Smooth muscle cell (in vitro differentiated cells): ENCODE measurements around the gene WWC2. TPM values are rescaled to one million over a fixed set of nuclear protein-coding genes. Genes with fewer than 3 reads are reported as not detected.

Experiments used
- DNase-seq: peaks from one replicate; lab custom pipeline; 2025; ENCODE audit not compliant: unreplicated experiment; lab: John Stamatoyannopoulos, UW
- H2AFZ ChIP-seq: fragments of 200-600 bp; sonication (generic); 2 replicates; pipeline ENCODE4 v1.6.0; 2016; ENCODE audit warnings: antibody characterized with exemption, low read depth, mild to moderate bottlenecking
- H3F3A ChIP-seq: fragments of 200-600 bp; sonication (generic); 2 replicates; pipeline ENCODE4 v1.6.0; 2017; ENCODE audit warnings: antibody characterized with exemption, low read depth
- H3K27ac ChIP-seq: fragments of 200-600 bp; sonication (generic); 2 replicates; pipeline ENCODE4 v1.5.1; 2016; ENCODE audit warnings: low read depth, mild to moderate bottlenecking
- H3K27me3 ChIP-seq: fragments of 200-600 bp; sonication (generic); 2 replicates; pipeline ENCODE4 v1.6.1; 2016; ENCODE audit warnings: low read depth, mild to moderate bottlenecking
- H3K36me3 ChIP-seq: fragments of 200-600 bp; sonication (generic); 2 replicates; pipeline ENCODE4 v1.5.1; 2016; ENCODE audit warnings: low read depth
- H3K4me1 ChIP-seq: fragments of 200-600 bp; sonication (generic); 2 replicates; pipeline ENCODE4 v1.5.1; 2016; ENCODE audit warnings: low read depth
- H3K4me2 ChIP-seq: fragments of 200-600 bp; sonication (generic); 2 replicates; pipeline ENCODE4 v1.6.0; 2016; ENCODE audit warnings: mild to moderate bottlenecking
- H3K4me3 ChIP-seq: fragments of 200-600 bp; sonication (generic); 2 replicates; pipeline ENCODE4 v1.5.1; 2016; ENCODE audit warnings: mild to moderate bottlenecking
- H3K79me2 ChIP-seq: fragments of 200-600 bp; sonication (generic); 2 replicates; pipeline ENCODE4 v1.6.0; 2016; ENCODE audit warnings: low read depth, mild to moderate bottlenecking
- H3K9ac ChIP-seq: fragments of 200-600 bp; sonication (generic); 2 replicates; pipeline ENCODE4 v1.6.0; 2016; ENCODE audit warnings: low read depth
- H3K9me3 ChIP-seq: fragments of 200-600 bp; sonication (generic); replicated peaks from 2 replicates; pipeline ENCODE4 v1.5.1; 2016; ENCODE audit warnings: low read depth
- H4K20me1 ChIP-seq: fragments of 200-600 bp; sonication (generic); 2 replicates; pipeline ENCODE4 v1.6.0; 2016; ENCODE audit warnings: low read depth
- WGBS: methylation state at CpG from one replicate; pipeline ENCODE4 v1.1.7; 2016; ENCODE audit warnings: low lambda C conversion rate; 5-methylcytosine and 5-hydroxymethylcytosine counted together
- polyA plus RNA-seq: library from polyadenylated mRNA; unstranded; fragments of >200 nt; fragmentation: Nextera tagmentation; extraction: Ambion mirVana; gene quantifications from 2 replicates; pipeline ENCODE4 v1.2.1, GENCODE V29; 2016
- total RNA-seq: library from RNA; depleted of rRNA; stranded (reverse); fragments of >200 nt; gene quantifications from 2 replicates; pipeline ENCODE4 v1.2.3, GENCODE V29; 2014
- TF ChIP-seq, protein P1 (sequence below): fragments of 200-600 bp; sonication (generic); IDR thresholded peaks from 2 replicates; pipeline ENCODE4 v1.5.1; 2017; ENCODE audit warnings: borderline replicate concordance, mild to moderate bottlenecking, antibody characterized with exemption; ENCODE audit not compliant: insufficient read depth, poor library complexity, severe bottlenecking

The WWC2 gene
- total and polyA plus RNA-seq, 2 experiments from 2014 or later: 11.2 to 13.5 TPM

DNA sequence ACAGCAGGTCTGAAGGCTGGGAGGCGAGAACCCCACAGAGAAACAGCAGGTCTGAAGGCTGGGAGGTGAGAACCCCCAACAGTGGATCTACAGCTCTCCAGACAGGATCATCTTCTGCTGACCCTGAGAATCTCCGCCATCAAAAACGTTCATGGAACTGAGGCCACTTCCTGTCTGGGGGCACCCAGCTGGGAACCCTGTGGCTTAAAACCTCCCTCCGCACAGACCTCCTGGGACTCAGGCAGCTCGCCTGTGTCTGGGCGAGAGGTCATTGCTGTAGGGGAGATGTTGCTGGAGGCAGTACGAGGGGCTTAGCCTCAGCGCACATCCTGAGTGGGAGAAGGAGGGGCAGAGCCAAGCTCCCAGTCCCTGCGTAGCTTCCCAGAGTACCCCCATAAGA lies 238.3 kb downstream of the WWC2 start:
- Histone ChIP-seq H3K27me3 (no peaks in the 10 kb centered on the region), H3K36me3 (no peaks in the 10 kb centered on the region), H2AFZ (no peak overlapping the region), H3K27ac (no peak overlapping the region), H3K4me3 (no peak overlapping the region), H3K9me3 (no peaks in the 10 kb centered on the region), H3K79me2 (no peaks in the 10 kb centered on the region), H3K4me1 (peaks cover 12% of the 10 kb centered on the region), H4K20me1 (no peaks in the 10 kb centered on the region), H3F3A (no peaks in the 10 kb centered on the region), H3K9ac (no peak overlapping the region), H3K4me2 (no peak overlapping the region)
- no peak for DNase-seq
- TF ChIP-seq, protein P1, sequence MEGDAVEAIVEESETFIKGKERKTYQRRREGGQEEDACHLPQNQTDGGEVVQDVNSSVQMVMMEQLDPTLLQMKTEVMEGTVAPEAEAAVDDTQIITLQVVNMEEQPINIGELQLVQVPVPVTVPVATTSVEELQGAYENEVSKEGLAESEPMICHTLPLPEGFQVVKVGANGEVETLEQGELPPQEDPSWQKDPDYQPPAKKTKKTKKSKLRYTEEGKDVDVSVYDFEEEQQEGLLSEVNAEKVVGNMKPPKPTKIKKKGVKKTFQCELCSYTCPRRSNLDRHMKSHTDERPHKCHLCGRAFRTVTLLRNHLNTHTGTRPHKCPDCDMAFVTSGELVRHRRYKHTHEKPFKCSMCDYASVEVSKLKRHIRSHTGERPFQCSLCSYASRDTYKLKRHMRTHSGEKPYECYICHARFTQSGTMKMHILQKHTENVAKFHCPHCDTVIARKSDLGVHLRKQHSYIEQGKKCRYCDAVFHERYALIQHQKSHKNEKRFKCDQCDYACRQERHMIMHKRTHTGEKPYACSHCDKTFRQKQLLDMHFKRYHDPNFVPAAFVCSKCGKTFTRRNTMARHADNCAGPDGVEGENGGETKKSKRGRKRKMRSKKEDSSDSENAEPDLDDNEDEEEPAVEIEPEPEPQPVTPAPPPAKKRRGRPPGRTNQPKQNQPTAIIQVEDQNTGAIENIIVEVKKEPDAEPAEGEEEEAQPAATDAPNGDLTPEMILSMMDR: no peak
- 94% methylated on average over 9 of the region's 9 CpGs for WGBS

DNA sequence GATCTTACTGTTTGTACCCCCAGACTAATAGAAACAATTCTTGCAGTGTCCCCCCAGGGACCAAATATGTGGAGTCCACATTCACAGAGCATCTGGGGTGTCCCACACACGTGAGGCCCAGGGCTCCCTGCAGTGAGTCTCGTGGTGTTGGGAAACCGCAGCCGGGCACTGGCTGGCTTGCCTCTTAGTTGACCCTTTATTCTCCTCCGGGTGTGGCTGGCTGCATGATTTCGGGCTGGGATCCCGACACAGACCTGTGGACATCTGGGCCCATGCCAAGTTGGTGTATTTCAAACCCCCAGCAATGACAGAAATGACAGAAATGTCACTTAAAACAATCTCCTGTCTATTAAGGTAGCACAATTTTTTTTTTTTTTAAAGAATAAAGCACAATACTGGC lies 238.8 kb downstream of the WWC2 start:
- Histone ChIP-seq H3K9me3 (no peaks in the 10 kb centered on the region), H3K4me2 (no peak overlapping the region), H2AFZ (no peak overlapping the region), H3K4me3 (no peak overlapping the region), H3K9ac (no peak overlapping the region), H3K79me2 (no peaks in the 10 kb centered on the region), H3K27ac (no peak overlapping the region), H3K27me3 (no peaks in the 10 kb centered on the region), H3K36me3 (no peaks in the 10 kb centered on the region), H3F3A (no peaks in the 10 kb centered on the region), H3K4me1 (peaks cover 12% of the 10 kb centered on the region), H4K20me1 (no peaks in the 10 kb centered on the region)
- TF ChIP-seq, protein P1: no peak
- no peak for DNase-seq
- WGBS: 95% methylated on average over 7 of the region's 7 CpGs

DNA sequence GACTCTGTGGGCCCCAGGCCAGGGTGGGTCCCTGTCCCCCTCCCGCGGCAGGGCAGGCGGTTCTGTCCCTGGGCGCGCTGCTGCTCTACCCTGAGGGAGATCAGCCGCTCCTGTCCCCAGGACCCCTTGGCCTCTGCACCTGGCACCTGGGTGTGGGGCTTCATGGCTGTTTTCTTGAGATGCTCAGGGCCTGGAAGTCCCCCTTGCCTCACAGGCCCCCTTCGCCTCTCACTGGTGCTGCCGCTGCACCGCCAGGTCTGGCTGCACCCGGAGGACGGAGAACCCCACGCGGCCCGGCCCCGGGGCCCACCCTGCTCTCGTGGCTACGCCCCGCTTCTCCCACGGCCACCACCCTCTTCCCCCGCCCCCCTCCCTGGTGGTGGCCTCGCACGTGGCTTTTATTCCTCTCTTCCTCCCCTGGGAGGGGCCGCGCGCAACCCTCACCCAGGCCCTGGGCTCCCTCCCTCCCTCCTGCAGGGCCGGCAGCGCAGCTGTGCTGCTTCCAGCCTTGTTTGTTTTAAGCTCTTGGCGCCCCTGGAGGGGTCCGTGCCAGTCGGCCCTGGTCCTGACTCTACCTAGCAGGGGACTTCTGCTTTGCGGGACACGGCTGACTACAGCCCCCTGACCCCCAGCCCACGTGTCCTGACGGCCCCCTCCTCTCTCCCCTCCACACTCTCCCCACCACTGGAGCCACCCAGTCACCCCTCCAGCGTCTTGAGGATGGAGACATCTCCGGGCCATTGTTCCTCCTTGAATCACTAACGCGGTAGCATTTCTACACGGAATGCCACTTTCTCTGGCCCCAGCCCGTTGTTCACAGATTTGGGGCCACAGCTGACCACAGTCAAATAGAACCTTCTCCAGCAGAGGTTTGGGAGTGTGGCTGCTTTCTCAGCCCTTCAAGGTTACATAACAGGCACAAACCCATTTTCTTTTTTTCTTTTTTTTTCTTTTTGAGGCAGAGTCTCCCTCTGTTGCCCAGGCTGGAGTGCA lies 243.8 kb downstream of the WWC2 start:
- Histone ChIP-seq H3K9me3 (no peaks in the 10 kb centered on the region), H3K9ac (no peak overlapping the region), H3K4me3 (no peak overlapping the region), H3K27ac (no peak overlapping the region), H4K20me1 (no peaks in the 10 kb centered on the region), H3K4me1 (no peaks in the 10 kb centered on the region), H3K36me3 (no peaks in the 10 kb centered on the region), H3F3A (no peaks in the 10 kb centered on the region), H3K27me3 (no peaks in the 10 kb centered on the region), H3K4me2 (no peak overlapping the region), H3K79me2 (no peaks in the 10 kb centered on the region), H2AFZ (no peak overlapping the region)
- WGBS: 91% methylated on average over 22 of the region's 40 CpGs
- TF ChIP-seq, protein P1: no peak
- no peak for DNase-seq
